Astrocyte (in vitro differentiated cells and primary cell): ENCODE measurements around the gene ARHGEF17. TPM values are rescaled to one million over a fixed set of nuclear protein-coding genes. Genes with fewer than 3 reads are reported as not detected.

Source experiments
- DNase-seq: peaks from one replicate; pipeline ENCODE4 v3.0.0-alpha.2; 2010; ENCODE audit warnings: low read depth
- FAIRE-seq: peaks from 2 replicates; lab custom pipeline; 2011; peaks lifted over from hg19 to GRCh38; lab: Jason Lieb, UNC
- H2AFZ ChIP-seq: 2 replicates; pipeline ENCODE4 v1.6.0; 2012; ENCODE audit warnings: low read depth, low read length, inconsistent platforms
- H3K27ac ChIP-seq: 2 replicates; pipeline ENCODE4 v1.5.1; 2011; ENCODE audit warnings: low read depth, low read length, inconsistent platforms
- H3K27me3 ChIP-seq: 2 replicates; pipeline ENCODE4 v1.6.0; 2011; ENCODE audit warnings: low read length, inconsistent platforms; ENCODE audit not compliant: insufficient read depth
- H3K36me3 ChIP-seq: 2 replicates; pipeline ENCODE4 v1.5.1; 2011; ENCODE audit warnings: low read length, inconsistent platforms; ENCODE audit not compliant: insufficient read depth
- H3K4me1 ChIP-seq: 2 replicates; pipeline ENCODE4 v1.5.1; 2011; ENCODE audit warnings: low read length, inconsistent platforms; ENCODE audit not compliant: insufficient read depth
- H3K4me2 ChIP-seq: 2 replicates; pipeline ENCODE4 v1.6.0; 2012; ENCODE audit warnings: low read length, inconsistent platforms
- H3K4me3 ChIP-seq: 2 replicates; pipeline ENCODE4 v1.5.1; 2011; ENCODE audit warnings: low read depth, mild to moderate bottlenecking, low read length, inconsistent platforms; ENCODE audit not compliant: insufficient read depth
- H3K79me2 ChIP-seq: 2 replicates; pipeline ENCODE4 v1.6.0; 2012; ENCODE audit warnings: mild to moderate bottlenecking, low read length, inconsistent platforms; ENCODE audit not compliant: insufficient read depth
- H3K9ac ChIP-seq: 2 replicates; pipeline ENCODE4 v1.6.0; 2012; ENCODE audit warnings: mild to moderate bottlenecking, low read length, inconsistent platforms
- H3K9me3 ChIP-seq: 2 replicates; pipeline ENCODE4 v1.5.1; 2012; ENCODE audit warnings: low read depth, mild to moderate bottlenecking, low read length, inconsistent platforms; ENCODE audit not compliant: insufficient read depth
- H4K20me1 ChIP-seq: 2 replicates; pipeline ENCODE4 v1.6.0; 2012; ENCODE audit warnings: low read length, inconsistent platforms; ENCODE audit not compliant: insufficient read depth
- H3K27ac Mint-ChIP-seq: one replicate; pipeline ENCODE4 v1.8.0; 2021; ENCODE audit warnings: mild to moderate bottlenecking, mixed read lengths; ENCODE audit not compliant: unreplicated experiment
- H3K27me3 Mint-ChIP-seq: one replicate; pipeline ENCODE4 v1.8.0; 2021; ENCODE audit warnings: low read depth, mixed read lengths; ENCODE audit not compliant: unreplicated experiment
- H3K36me3 Mint-ChIP-seq: one replicate; pipeline ENCODE4 v1.8.0; 2021; ENCODE audit warnings: low read depth, mixed read lengths; ENCODE audit not compliant: unreplicated experiment
- H3K4me1 Mint-ChIP-seq: one replicate; pipeline ENCODE4 v1.8.0; 2021; ENCODE audit warnings: low read depth, mixed read lengths; ENCODE audit not compliant: unreplicated experiment
- H3K4me3 Mint-ChIP-seq: one replicate; pipeline ENCODE4 v1.8.0; 2021; ENCODE audit warnings: mild to moderate bottlenecking, moderate library complexity, mixed read lengths; ENCODE audit not compliant: unreplicated experiment
- H3K9me3 Mint-ChIP-seq: one replicate; pipeline ENCODE4 v1.8.0; 2021; ENCODE audit warnings: mild to moderate bottlenecking, mixed read lengths; ENCODE audit not compliant: unreplicated experiment
- EZH2 ChIP-seq: IDR thresholded peaks from 2 replicates; pipeline ENCODE4 v1.6.1; 2012; ENCODE audit warnings: mild to moderate bottlenecking, low read length, inconsistent platforms; ENCODE audit not compliant: insufficient read depth
- total RNA-seq: library from RNA; stranded (reverse); gene quantifications from 2 replicates; pipeline ENCODE4 v1.2.1, GENCODE V29; 2021
- TF ChIP-seq, protein P1 (sequence below): IDR thresholded peaks from 2 replicates; pipeline ENCODE4 v1.5.1; 2011; ENCODE audit warnings: low read depth, mild to moderate bottlenecking, inconsistent platforms, low read length, moderate library complexity; ENCODE audit not compliant: insufficient read depth

The ARHGEF17 gene
- total RNA-seq, 1 donor from 2014 or later, result 66.4 TPM

- Histone ChIP-seq H3K27me3 (no peaks in the 10 kb centered on the region), H3K36me3 (peaks cover 7% of the 10 kb centered on the region), H3K9ac (no peak overlapping the region), H3K9me3 (no peaks in the 10 kb centered on the region), H3K4me2 (no peak overlapping the region), H2AFZ (no peak overlapping the region), H3K27ac (no peak overlapping the region), H3K79me2 (peaks cover 87% of the 10 kb centered on the region), H3K4me3 (no peak overlapping the region), H4K20me1 (peaks cover 95% of the 10 kb centered on the region), H3K4me1 (peaks cover 19% of the 10 kb centered on the region)
- TF ChIP-seq, protein P1, sequence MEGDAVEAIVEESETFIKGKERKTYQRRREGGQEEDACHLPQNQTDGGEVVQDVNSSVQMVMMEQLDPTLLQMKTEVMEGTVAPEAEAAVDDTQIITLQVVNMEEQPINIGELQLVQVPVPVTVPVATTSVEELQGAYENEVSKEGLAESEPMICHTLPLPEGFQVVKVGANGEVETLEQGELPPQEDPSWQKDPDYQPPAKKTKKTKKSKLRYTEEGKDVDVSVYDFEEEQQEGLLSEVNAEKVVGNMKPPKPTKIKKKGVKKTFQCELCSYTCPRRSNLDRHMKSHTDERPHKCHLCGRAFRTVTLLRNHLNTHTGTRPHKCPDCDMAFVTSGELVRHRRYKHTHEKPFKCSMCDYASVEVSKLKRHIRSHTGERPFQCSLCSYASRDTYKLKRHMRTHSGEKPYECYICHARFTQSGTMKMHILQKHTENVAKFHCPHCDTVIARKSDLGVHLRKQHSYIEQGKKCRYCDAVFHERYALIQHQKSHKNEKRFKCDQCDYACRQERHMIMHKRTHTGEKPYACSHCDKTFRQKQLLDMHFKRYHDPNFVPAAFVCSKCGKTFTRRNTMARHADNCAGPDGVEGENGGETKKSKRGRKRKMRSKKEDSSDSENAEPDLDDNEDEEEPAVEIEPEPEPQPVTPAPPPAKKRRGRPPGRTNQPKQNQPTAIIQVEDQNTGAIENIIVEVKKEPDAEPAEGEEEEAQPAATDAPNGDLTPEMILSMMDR, result no peak
- Mint-ChIP-seq H3K27ac (no peak overlapping the region), H3K36me3 (peaks cover 4% of the 10 kb centered on the region), H3K4me3 (no peak overlapping the region), H3K9me3 (no peaks in the 10 kb centered on the region), H3K4me1 (peaks cover 24% of the 10 kb centered on the region), H3K27me3 (no peaks in the 10 kb centered on the region)
- no peak for FAIRE-seq
- no peak for DNase-seq
Observed at GRCh38 chr11:73340164-73340563, 32.1 kb downstream of the ARHGEF17 start.

DNA sequence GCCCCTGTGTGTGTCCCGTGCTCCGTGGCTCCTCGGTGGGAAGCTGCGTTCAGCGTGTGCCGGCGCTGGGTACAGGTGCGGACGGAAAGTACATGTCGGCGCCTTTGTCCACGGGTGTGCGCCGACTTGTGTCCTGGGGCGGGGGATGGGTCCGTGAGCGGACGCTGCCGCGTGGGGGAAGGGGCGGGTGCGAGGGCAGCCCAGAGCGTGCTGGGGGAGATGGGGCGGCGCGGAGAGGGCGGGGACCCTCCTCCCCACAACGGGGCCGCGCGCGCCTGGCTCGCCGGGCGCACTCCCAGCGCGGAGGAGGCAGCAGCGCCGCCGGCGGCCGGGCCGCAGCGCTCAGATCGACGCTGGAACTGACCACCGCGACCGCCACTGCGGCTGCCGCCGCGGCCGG is 34.6 kb downstream of the ARHGEF17 start:
- Histone ChIP-seq H3K4me3 (no peak overlapping the region), H3K9me3 (no peaks in the 10 kb centered on the region), H3K36me3 (no peaks in the 10 kb centered on the region), H3K27ac (no peak overlapping the region), H4K20me1 (peaks cover 96% of the 10 kb centered on the region), H3K79me2 (peaks cover 94% of the 10 kb centered on the region), H3K27me3 (no peaks in the 10 kb centered on the region), H3K9ac (no peak overlapping the region), H3K4me2 (peak overlapping the region; percentile 68), H3K4me1 (peaks cover 15% of the 10 kb centered on the region), H2AFZ (no peak overlapping the region)
- no peak for DNase-seq
- H3K4me1 Mint-ChIP-seq, result peaks cover 17% of the 10 kb centered on the region
- FAIRE-seq, result no peak
- peak overlapping the region; percentile 41 for H3K4me3 Mint-ChIP-seq
- peak overlapping the region; percentile 78 for H3K27ac Mint-ChIP-seq
- TF ChIP-seq, protein P1, result no peak
- TF ChIP-seq EZH2, result no peak
- H3K27me3 Mint-ChIP-seq, result no peaks in the 10 kb centered on the region
- no peaks in the 10 kb centered on the region for H3K9me3 Mint-ChIP-seq
- peaks cover 4% of the 10 kb centered on the region for H3K36me3 Mint-ChIP-seq

- Histone ChIP-seq H3K79me2 (peaks cover 94% of the 10 kb centered on the region), H3K9ac (no peak overlapping the region), H3K27ac (no peak overlapping the region), H3K4me2 (peak overlapping the region; percentile 68), H3K4me3 (no peak overlapping the region), H3K9me3 (no peaks in the 10 kb centered on the region), H4K20me1 (peaks cover 96% of the 10 kb centered on the region), H3K27me3 (no peaks in the 10 kb centered on the region), H2AFZ (no peak overlapping the region), H3K36me3 (peaks cover 2% of the 10 kb centered on the region), H3K4me1 (peaks cover 15% of the 10 kb centered on the region)
- Mint-ChIP-seq H3K4me1 (peaks cover 15% of the 10 kb centered on the region), H3K27me3 (no peaks in the 10 kb centered on the region), H3K4me3 (peak overlapping the region; percentile 70), H3K9me3 (no peaks in the 10 kb centered on the region), H3K27ac (no peak overlapping the region), H3K36me3 (peaks cover 4% of the 10 kb centered on the region)
- FAIRE-seq, result no peak
- TF ChIP-seq, protein P1, result no peak
- TF ChIP-seq EZH2, result no peak
- no peak for DNase-seq
Observed at GRCh38 chr11:73343076-73343873, 35.2 kb downstream of the ARHGEF17 start.
